GM12864 (cell line): ENCODE measurements around the gene ATP5F1D.
A peak's percentile ranks its signal among the peaks of the same experiment; 100 is the strongest.

Source experiments
- DNase-seq: peaks from one replicate; pipeline ENCODE4 v3.0.0-alpha.2; 2011; ENCODE audit warnings: low read depth
- H3K4me3 ChIP-seq: 2 replicates; pipeline ENCODE4 v1.5.1; 2011; ENCODE audit warnings: mild to moderate bottlenecking, low read depth, low read length, control low read depth
- TF ChIP-seq, protein P1 (sequence below): IDR thresholded peaks from 2 replicates; pipeline ENCODE4 v1.5.1; 2011; ENCODE audit warnings: low read depth, mild to moderate bottlenecking, moderate library complexity, low read length, control low read depth, inconsistent platforms; ENCODE audit errors: missing control alignments

Gene ATP5F1D

DNA sequence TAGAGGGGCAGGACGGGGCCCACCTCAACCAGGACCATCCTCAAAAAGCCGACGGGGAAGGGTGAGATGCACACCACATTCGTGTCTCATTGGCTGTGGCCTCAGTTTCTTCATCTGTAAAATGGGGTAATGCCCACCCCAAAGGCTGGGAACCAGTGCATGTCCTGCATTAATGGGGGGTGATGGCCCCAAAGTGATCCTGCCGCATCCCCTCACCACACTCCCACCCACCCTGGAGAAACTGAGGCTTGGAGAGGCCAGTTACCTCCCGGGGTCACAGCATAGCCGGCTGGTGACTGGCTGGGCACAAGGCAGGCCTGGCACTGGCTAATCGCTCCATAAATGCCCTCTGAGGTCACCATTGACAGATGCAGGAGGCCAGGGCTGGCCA lies 6.2 kb downstream of the ATP5F1D start:
- TF ChIP-seq, protein P1, sequence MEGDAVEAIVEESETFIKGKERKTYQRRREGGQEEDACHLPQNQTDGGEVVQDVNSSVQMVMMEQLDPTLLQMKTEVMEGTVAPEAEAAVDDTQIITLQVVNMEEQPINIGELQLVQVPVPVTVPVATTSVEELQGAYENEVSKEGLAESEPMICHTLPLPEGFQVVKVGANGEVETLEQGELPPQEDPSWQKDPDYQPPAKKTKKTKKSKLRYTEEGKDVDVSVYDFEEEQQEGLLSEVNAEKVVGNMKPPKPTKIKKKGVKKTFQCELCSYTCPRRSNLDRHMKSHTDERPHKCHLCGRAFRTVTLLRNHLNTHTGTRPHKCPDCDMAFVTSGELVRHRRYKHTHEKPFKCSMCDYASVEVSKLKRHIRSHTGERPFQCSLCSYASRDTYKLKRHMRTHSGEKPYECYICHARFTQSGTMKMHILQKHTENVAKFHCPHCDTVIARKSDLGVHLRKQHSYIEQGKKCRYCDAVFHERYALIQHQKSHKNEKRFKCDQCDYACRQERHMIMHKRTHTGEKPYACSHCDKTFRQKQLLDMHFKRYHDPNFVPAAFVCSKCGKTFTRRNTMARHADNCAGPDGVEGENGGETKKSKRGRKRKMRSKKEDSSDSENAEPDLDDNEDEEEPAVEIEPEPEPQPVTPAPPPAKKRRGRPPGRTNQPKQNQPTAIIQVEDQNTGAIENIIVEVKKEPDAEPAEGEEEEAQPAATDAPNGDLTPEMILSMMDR = no peak
- peak overlapping the region; percentile 75; the same call in 1 of the 2 replicates for H3K4me3 ChIP-seq
- no peak for DNase-seq

DNA sequence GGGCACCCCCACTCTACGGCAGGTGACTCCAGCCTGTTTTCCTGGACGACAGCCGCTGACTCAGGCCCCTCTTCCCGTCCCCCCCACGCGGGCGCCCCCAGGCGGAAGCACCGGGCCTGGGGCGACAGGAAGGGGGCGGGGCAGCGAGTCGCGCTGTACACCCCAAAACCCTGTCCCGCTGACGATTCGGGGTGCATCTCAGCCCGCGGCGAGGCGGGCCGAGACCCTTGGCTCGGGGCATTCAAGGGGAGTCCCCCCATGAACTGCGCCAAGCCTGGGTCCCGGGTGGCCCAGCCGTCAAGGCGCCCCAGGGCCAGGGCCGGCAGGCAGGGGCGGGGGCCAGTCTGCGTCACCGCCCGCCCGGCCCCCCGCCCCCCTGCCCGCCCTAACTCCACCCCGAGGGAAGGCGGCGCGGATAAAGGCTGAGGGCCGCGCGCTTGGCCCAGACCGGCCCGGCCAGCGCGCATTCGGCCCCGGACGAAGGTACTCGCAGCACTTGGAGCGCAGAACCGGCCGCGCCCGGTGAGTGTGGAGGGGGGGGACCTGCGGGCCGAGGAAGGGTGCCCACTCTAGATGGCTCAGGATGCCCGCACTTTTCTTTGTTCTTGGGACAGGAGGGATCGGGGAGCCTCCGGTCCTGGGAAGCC lies 6.7 kb downstream of the ATP5F1D start, which contains the start of gene MIDN:
Gene MIDN (plus strand): TSS at position 445 of the 647 bp plus-strand sequence. CDS start 1,714 bp downstream, outside the sequence.
- no peak for DNase-seq
- TF ChIP-seq, protein P1 = peak; percentile 51
- peak within 1 kb of the TSS; percentile 75 for H3K4me3 ChIP-seq

DNA sequence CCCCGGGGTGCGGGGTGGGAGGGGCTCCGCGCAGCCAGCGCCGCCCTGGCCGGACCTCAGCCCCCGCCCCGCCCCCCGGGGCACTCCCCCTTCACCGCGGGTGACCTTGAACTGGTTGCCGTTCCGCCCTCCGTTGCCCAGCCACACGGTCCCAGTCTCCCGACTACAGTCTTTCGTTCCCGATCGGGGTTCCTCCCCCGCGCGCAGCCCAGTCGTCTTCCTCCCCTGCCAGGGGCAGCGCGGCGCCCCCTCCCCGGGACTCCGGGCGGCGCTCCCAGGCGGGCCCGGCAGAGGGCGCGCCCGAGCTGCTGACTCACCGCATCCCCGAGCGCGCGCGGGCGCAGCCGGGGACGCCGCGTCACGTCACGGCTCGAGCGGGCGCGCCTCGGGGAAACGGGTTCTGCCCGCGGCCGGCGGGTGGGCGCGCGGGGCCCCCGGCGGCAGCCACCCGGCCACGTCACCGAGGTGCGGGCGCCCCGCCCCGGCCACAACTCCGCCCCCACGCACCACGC lies 7.3 kb downstream of the ATP5F1D start:
- peak overlapping the region; percentile 75 for H3K4me3 ChIP-seq
- DNase-seq = no peak
- TF ChIP-seq, protein P1 = peak; percentile 74

DNA sequence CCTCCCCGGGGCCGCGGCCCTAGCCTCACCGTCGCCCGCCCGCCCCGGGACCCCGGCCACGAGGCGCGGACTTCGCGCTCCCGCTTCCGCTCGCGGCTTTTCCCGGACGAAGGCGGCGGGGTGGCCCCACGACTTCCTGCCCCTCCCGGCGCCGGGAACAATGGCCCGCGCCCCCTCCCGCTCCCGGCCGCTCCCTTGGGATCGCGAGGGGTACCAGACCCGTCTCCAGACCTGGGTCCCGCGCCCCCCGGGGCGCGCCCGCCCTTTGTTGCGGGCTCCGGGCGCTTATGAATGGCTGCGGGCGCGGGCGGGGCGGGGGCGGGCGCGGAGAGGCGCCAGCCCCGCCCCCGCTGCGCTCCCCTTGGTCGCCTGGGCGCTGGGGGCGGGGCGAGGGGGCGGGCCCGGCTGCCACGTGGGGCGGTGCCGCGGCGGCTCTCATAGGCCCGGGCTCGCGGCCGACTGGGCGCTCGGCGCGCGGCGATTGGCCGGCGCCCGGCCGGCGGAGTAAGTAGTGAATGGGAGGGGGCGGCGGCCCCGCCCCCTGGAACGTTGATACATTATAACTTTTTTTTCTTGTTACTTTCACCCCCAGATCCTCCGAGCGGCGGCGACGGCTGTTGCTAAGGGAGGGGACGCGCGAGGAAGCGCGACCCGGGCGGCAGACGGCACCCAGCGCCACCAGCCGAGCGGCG lies 7.9 kb downstream of the ATP5F1D start:
- TF ChIP-seq, protein P1 = no peak

DNA sequence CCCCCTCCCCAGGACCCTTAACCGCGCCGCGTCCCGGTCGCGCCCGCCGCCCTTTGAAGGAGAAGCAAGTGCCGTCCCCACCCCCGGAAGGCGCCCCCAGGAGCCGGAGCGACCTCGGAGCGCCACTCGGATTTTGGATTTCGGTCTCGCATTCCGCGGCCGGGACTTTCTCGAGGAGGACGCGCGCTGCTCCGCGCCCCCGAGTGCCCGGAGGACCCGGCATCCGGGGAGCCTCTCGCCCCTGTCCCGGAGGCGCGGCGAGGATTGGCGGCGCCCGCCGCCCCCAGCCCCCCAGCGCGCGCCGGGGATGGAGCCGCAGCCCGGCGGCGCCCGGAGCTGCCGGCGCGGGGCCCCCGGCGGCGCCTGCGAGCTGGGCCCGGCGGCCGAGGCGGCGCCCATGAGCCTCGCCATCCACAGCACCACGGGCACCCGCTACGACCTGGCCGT lies 8.5 kb downstream of the ATP5F1D start:
- TF ChIP-seq, protein P1 = no peak
- H3K4me3 ChIP-seq = peak overlapping the region; percentile 80
- DNase-seq = no peak

More for the DNA sequence above, 7.9 kb downstream of the ATP5F1D start:
- peak overlapping the region; percentile 80 for H3K4me3 ChIP-seq
- DNase-seq = no peak

DNA sequence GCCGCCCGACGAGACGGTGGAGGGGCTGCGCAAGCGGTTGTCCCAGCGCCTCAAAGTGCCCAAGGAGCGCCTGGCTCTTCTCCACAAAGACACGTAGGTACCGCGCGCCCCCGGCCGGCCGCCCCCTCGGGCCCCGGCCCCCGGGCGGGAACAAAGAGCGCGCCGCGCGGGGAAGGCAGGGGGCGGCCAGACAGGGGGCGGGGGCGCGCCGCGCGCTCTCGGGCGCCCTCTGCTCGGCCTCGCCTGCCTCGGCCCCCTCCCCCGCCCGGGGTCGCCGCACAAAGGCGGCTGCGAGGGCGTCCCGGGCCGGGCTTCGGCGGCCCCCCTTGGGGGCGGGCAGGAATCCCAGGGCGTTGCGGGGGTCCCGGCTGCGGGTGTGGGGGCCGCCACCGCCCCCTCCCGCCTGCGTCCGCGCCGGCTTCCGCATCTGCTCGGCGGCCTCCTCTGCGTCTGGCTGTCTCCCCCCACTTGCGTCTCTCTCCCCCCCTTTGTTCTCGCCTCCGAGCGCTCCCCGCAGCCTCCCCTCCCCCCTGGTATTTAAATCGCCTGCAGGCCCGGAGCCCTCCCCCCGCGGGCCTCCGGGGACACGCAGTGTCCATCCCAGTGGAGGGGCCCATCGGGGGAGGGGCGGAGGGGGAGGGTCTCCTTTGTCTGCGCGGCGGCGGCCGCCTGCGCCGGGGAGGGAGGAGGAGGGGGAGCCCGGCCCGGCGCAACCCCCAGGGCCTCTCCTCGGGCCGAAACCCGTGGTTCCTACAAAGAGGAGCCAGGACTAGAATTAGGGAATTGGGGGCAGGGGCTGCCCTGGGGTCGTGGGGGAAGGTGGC lies 9.1 kb downstream of the ATP5F1D start:
- H3K4me3 ChIP-seq = peak overlapping the region; percentile 80
- no peak for DNase-seq
- TF ChIP-seq, protein P1 = no peak
